ENCODE measurements around the gene SNX24. TPM values are rescaled to one million over a fixed set of nuclear protein-coding genes. Genes with fewer than 3 reads are reported as not detected.

Gene SNX24
- total and polyA plus RNA-seq, 2 of the 4 experiments (the other 2 are of a cell fraction): 13.8 to 15.0 TPM

DNA sequence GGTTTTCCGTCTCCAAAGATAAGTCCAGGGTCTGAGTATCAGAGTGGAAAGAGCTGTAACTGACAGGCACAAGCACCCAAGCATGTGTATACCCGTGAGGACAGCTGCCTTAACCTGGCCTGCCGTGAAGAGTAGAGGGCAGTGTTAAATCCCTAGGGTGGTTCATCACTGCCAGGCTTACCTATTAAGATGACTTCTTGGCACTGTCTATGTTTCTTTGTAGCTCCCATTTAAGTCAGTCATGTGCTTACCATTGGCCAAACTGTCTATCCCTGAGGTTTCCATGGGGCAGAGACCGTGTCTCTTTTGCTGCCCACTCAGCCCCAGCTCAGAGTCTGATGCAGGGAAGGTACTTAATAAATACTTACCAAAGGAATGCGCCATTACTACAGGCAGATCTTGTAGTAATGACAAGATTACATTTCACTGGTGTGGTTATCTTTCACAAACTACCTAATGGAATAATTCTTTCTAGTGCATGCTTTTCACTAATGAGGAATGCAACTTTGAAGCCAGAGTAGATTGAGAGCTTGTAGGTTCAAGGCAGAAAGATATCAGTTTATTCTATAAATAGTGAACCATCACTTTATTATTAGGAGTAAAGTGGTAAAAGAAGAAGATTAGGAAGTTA, 64.2 kb downstream of the SNX24 start:
- no peak overlapping the region for H4K5ac ChIP-seq (ENCODE audit: low read depth, low read length)
- ATAC-seq (ENCODE audit: low read depth) (no peak), DNase-seq (no peak)
- H3K79me1 ChIP-seq (ENCODE audit: low read depth in 1 of 2, low read length in 2 of 2): peaks cover 4 to 8% of the 10 kb centered on the region in 2 experiments; a peak in 3 of 4 replicates
- H3K9me1 ChIP-seq (ENCODE audit: insufficient read depth, low read length): 0 out of 2 replicates have a peak, but pooled peaks cover 10% of the 10 kb centered on the region
- no peak overlapping the region for H2BK20ac ChIP-seq (ENCODE audit: low read depth, low read length)
- H3K4me3 ChIP-seq (ENCODE audit: insufficient read depth, low read depth, low read length): no peak overlapping the region
- H3K27me3 ChIP-seq (ENCODE audit: control insufficient read depth, insufficient read depth, low read length): no peaks in the 10 kb centered on the region
- WGBS, 2 experiments (ENCODE audit: extremely low coverage in 2 of 2, insufficient read length in 1 of 2): 90% methylated on average over 2 of the region's 5 CpGs; no CpG with 5 or more reads in 1 of the 2 experiments
- BruUV-seq (replicated peaks): no TSS peak
- H2BK120ac ChIP-seq (ENCODE audit: low read depth, low read length): no peak overlapping the region
- H3K36me3 ChIP-seq (ENCODE audit: control insufficient read depth, insufficient read depth, low read length): no peaks in the 10 kb centered on the region
- no peak overlapping the region for H3K56ac ChIP-seq (ENCODE audit: extremely low read depth, insufficient read depth, low read length)
- no peak overlapping the region for H3K27ac ChIP-seq (ENCODE audit: insufficient read depth, low read length)
- in situ Hi-C loops (cut with MboI; ENCODE audit: low sequenced_read_pairs) (no loop called here), dilution Hi-C loops (cut with HindIII; ENCODE audit: low sequenced_read_pairs, unreplicated experiment) (no loop called here), intact Hi-C loops (cut with micrococcal nuclease) (no loop called here)
- no peak overlapping the region for H3K18ac ChIP-seq (ENCODE audit: low read depth, low read length)
- H4K91ac ChIP-seq (ENCODE audit: insufficient read depth, low read depth, low read length): no peak overlapping the region
- no peak overlapping the region for H3K23ac ChIP-seq (ENCODE audit: low read depth, low read length)
- TF ChIP-seq RFX5 (IDR thresholded peaks at IDR 0.05; ENCODE audit: low read depth, low read length) (no peak), MAZ (IDR thresholded peaks at IDR 0.05; ENCODE audit: borderline replicate concordance, low read depth, low read length) (no peak), MXI1 (IDR thresholded peaks at IDR 0.05; ENCODE audit: borderline replicate concordance, low read depth, low read length) (no peak), NFE2L2 (IDR thresholded peaks at IDR 0.05; ENCODE audit: low read depth, low read length) (no peak), BHLHE40 (IDR thresholded peaks at IDR 0.05; ENCODE audit: low read depth, low read length) (no peak), FOS (IDR thresholded peaks at IDR 0.05; ENCODE audit: low read depth, low read length) (no peak), SMC3 (IDR thresholded peaks at IDR 0.05; ENCODE audit: low read depth, low read length) (no peak), CHD1 (IDR thresholded peaks at IDR 0.05; ENCODE audit: low read depth, low read length) (no peak), MAFK (IDR thresholded peaks at IDR 0.05; ENCODE audit: low read depth, low read length) (no peak), RAD21 (IDR thresholded peaks at IDR 0.05; ENCODE audit: low read length) (no peak), POLR2A (IDR thresholded peaks at IDR 0.05; ENCODE audit: low read depth, low read length) (no peak), CEBPB (IDR thresholded peaks at IDR 0.05; ENCODE audit: low read depth, low read length) (no peak), RCOR1 (IDR thresholded peaks at IDR 0.05; ENCODE audit: insufficient replicate concordance, low read length) (no peak)
- TF ChIP-seq, protein P1, sequence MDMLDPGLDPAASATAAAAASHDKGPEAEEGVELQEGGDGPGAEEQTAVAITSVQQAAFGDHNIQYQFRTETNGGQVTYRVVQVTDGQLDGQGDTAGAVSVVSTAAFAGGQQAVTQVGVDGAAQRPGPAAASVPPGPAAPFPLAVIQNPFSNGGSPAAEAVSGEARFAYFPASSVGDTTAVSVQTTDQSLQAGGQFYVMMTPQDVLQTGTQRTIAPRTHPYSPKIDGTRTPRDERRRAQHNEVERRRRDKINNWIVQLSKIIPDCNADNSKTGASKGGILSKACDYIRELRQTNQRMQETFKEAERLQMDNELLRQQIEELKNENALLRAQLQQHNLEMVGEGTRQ (IDR thresholded peaks at IDR 0.05; ENCODE audit: low read depth, low read length): no peak
- TF ChIP-seq, protein P2, sequence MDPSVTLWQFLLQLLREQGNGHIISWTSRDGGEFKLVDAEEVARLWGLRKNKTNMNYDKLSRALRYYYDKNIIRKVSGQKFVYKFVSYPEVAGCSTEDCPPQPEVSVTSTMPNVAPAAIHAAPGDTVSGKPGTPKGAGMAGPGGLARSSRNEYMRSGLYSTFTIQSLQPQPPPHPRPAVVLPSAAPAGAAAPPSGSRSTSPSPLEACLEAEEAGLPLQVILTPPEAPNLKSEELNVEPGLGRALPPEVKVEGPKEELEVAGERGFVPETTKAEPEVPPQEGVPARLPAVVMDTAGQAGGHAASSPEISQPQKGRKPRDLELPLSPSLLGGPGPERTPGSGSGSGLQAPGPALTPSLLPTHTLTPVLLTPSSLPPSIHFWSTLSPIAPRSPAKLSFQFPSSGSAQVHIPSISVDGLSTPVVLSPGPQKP (IDR thresholded peaks at IDR 0.05; ENCODE audit: borderline replicate concordance, low read depth, low read length): no peak
- TF ChIP-seq, protein P3, sequence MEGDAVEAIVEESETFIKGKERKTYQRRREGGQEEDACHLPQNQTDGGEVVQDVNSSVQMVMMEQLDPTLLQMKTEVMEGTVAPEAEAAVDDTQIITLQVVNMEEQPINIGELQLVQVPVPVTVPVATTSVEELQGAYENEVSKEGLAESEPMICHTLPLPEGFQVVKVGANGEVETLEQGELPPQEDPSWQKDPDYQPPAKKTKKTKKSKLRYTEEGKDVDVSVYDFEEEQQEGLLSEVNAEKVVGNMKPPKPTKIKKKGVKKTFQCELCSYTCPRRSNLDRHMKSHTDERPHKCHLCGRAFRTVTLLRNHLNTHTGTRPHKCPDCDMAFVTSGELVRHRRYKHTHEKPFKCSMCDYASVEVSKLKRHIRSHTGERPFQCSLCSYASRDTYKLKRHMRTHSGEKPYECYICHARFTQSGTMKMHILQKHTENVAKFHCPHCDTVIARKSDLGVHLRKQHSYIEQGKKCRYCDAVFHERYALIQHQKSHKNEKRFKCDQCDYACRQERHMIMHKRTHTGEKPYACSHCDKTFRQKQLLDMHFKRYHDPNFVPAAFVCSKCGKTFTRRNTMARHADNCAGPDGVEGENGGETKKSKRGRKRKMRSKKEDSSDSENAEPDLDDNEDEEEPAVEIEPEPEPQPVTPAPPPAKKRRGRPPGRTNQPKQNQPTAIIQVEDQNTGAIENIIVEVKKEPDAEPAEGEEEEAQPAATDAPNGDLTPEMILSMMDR (conservative IDR thresholded peaks at IDR 0.05; ENCODE audit: low read depth, low read length): no peak
- no peaks in the 10 kb centered on the region for H3K9me3 ChIP-seq (ENCODE audit: control insufficient read depth, insufficient read depth, low read length)
- no peak overlapping the region for H3K14ac ChIP-seq (replicated peaks; ENCODE audit: low read depth, low read length)
- H3K4me1 ChIP-seq (ENCODE audit: control insufficient read depth, insufficient read depth, low read length): peaks cover 2% of the 10 kb centered on the region; the same call in 1 of the 2 replicates
- H4K8ac ChIP-seq (ENCODE audit: low read depth in 2 of 2, low read length in 2 of 2): no peak overlapping the region
- no peak overlapping the region for H2AK5ac ChIP-seq (ENCODE audit: low read depth, low read length)
- H3K9ac ChIP-seq (ENCODE audit: low read depth, low read length): no peak overlapping the region
- POLR2A ChIA-PET (ENCODE audit: unreplicated experiment): no interaction called here
- H2AK9ac ChIP-seq (replicated peaks; ENCODE audit: low read depth, low read length, poor library complexity): no peak overlapping the region
- no peak overlapping the region for H3K4me2 ChIP-seq (ENCODE audit: low read depth, low read length)
- CTCF ChIA-PET: no interaction called here
- H3K4ac ChIP-seq (ENCODE audit: low read depth, low read length): no peak overlapping the region
- H4K20me1 ChIP-seq (ENCODE audit: insufficient read depth, low read length): peaks cover 4% of the 10 kb centered on the region; the same call in 1 of the 2 replicates
- no peak overlapping the region for H2AFZ ChIP-seq (replicated peaks; ENCODE audit: low read length, poor library complexity)
- H2BK15ac ChIP-seq (ENCODE audit: low read depth, low read length): no peak overlapping the region
- H2BK5ac ChIP-seq (ENCODE audit: low read depth, low read length, poor library complexity, severe bottlenecking): no peak overlapping the region
